Measurements from ENCODE around the gene MGAT4A. TPM values are rescaled to one million over a fixed set of nuclear protein-coding genes. Genes with fewer than 3 reads are reported as not detected.

Gene MGAT4A
- total and polyA plus RNA-seq, 10 of the 15 experiments (the other 5 are each of a cell fraction or from before 2014, with no cell fraction given), result 4.3 to 23.4 (median 13.6) TPM

DNA sequence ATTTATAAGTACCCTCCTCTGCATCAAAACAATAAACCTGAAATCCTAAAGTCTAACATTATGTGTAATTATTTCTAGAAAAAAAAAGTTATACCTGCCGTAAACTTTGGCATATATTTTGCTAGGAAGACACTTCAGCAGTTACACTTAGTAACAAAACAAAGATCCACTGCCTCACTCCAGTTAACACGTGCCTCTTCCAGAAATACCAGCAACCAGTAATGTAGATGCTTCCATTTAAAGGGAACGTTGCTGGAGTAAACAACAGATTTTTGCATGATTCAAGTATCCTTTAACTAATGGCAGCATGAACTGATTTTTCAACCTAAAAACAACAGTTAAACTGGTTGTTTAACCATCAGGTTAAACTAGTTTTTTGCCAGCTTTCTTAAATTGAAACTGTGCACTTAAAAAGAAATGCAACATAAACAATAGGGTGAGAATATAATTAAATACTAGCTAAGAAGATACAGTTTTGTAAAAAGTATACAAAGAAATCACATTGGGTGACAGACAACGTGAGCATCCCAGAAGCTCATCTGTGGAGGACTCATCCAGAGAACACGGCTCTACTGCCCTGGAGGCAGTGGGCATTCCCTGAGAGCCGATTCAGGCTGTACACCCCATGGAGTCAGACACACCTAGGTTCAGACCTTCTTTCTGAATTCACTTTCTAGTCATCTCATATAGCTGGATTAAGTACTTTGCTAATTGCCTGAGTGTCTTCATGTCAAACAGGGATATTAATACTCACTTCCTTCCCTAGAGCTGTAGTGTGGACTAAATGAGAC is 22.3 kb downstream of the MGAT4A start:
- no TSS peak for BruUV-seq (replicated peaks)
- ATAC-seq (no peak), DNase-seq (ENCODE audit: low read depth, low spot score) (no peak), FAIRE-seq (no peak)
- in situ Hi-C loops (cut with MboI) (no loop called here), intact Hi-C loops (cut with micrococcal nuclease; ENCODE audit: unreplicated experiment) (no loop called here)
- H4K20me1 ChIP-seq (ENCODE audit: control insufficient read depth, insufficient read depth), result no peaks in the 10 kb centered on the region
- no peaks in the 10 kb centered on the region for H3K27me3 ChIP-seq (replicated peaks in 1 of 2; ENCODE audit: control insufficient read depth in 2 of 2, insufficient read depth in 2 of 2, low read length in 1 of 2)
- H3K36me3 ChIP-seq (ENCODE audit: control insufficient read depth in 2 of 2, insufficient read depth in 2 of 2, low read length in 1 of 2), result no peaks in the 10 kb centered on the region
- no peak overlapping the region for H3K4me3 ChIP-seq
- ChIA-PET RAD21 (ENCODE audit: unreplicated experiment) (interaction anchor here (1.0 to 1.2 kb wide), 4 partner anchors 9 to 59 kb away, joined by 3 read pairs; no protein-coding TSS in a partner anchor), CTCF (interaction anchor here (0.8 to 1.8 kb wide), 6 partner anchors 11 to 59 kb away, joined by 3 to 5 read pairs (median 4); no protein-coding TSS in a partner anchor), SMC1A (ENCODE audit: uncharacterized antibody, unreplicated experiment) (interaction anchor here (0.7 to 2.8 kb wide), 11 partner anchors 10 to 63 kb away, joined by 3 to 13 read pairs (median 4); no protein-coding TSS in a partner anchor), POLR2A (interaction anchor here (0.6 to 2.1 kb wide), 5 partner anchors 10 to 59 kb away, joined by 3 to 5 read pairs (median 4); no protein-coding TSS in a partner anchor)
- peaks cover 10% of the 10 kb centered on the region; the same call in 1 of the 2 replicates for H3K4me1 ChIP-seq (ENCODE audit: control insufficient read depth, insufficient read depth, low read length)
- H3K4me2 ChIP-seq (ENCODE audit: control insufficient read depth, insufficient read depth), result no peak overlapping the region
- H3K9ac ChIP-seq (ENCODE audit: control insufficient read depth, insufficient read depth, low read length), result no peak overlapping the region
- no peaks in the 10 kb centered on the region for H3K9me3 ChIP-seq (replicated peaks; ENCODE audit: control insufficient read depth, insufficient read depth, low read length)
- 71% methylated on average over 6 of the region's 6 CpGs for WGBS (ENCODE audit: insufficient coverage, insufficient replicate concordance, low lambda C conversion rate, missing lambda C conversion rate)
- TF ChIP-seq EED (IDR thresholded peaks at IDR 0.05; ENCODE audit: low read depth) (no peak), SPI1 (IDR thresholded peaks at IDR 0.05; ENCODE audit: borderline replicate concordance, insufficient read depth, low read depth, low read length) (peak; percentile 2; the same call in 1 of the 2 replicates)
- H3K27ac ChIP-seq (ENCODE audit: control insufficient read depth, insufficient read depth), result no peak overlapping the region
- no peaks in the 10 kb centered on the region for H3K79me2 ChIP-seq (ENCODE audit: control insufficient read depth, insufficient read depth, low read length)
- H2AFZ ChIP-seq (ENCODE audit: control insufficient read depth, low read depth, low read length), result no peak overlapping the region

DNA sequence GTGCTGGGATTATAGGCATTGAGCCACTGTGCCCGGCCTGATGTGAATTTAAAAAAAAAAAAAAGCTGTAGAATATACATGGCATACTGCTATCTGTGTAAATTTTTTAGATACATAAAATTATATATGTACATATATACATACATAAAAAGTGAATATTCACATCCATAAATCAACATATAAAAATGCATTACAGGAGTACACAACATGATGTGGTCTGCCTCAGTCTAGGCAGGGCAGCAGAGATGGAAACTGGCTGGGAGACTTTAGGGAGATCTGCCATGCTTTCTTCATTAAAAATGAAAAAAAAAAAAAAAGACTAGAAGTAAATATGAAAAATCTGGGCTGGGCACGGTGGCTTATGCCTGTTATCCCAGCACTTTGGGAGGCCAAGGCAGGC is 24.3 kb downstream of the MGAT4A start:
- WGBS (ENCODE audit: insufficient coverage, insufficient replicate concordance, low lambda C conversion rate, missing lambda C conversion rate), result 87% methylated on average over 2 of the region's 2 CpGs
- CTCF ChIA-PET, result interaction anchor here (0.8 to 1.1 kb wide), 2 partner anchors 11 to 46 kb away, joined by 3 to 5 read pairs; no protein-coding TSS in a partner anchor

More for the DNA sequence above, 24.3 kb downstream of the MGAT4A start:
- TF ChIP-seq STAT1 (conservative IDR thresholded peaks at IDR 0.05) (no peak), HCFC1 (IDR thresholded peaks at IDR 0.05; ENCODE audit: low read length) (no peak), HDAC2 (IDR thresholded peaks at IDR 0.05) (no peak), MTA2 (IDR thresholded peaks at IDR 0.05; ENCODE audit: low read depth) (no peak), CHD2 (IDR thresholded peaks at IDR 0.05; ENCODE audit: borderline replicate concordance, low read depth, low read length) (no peak), SKIL (IDR thresholded peaks at IDR 0.05; ENCODE audit: low read depth, poor library complexity, severe bottlenecking) (no peak)
- TF ChIP-seq, protein P1, sequence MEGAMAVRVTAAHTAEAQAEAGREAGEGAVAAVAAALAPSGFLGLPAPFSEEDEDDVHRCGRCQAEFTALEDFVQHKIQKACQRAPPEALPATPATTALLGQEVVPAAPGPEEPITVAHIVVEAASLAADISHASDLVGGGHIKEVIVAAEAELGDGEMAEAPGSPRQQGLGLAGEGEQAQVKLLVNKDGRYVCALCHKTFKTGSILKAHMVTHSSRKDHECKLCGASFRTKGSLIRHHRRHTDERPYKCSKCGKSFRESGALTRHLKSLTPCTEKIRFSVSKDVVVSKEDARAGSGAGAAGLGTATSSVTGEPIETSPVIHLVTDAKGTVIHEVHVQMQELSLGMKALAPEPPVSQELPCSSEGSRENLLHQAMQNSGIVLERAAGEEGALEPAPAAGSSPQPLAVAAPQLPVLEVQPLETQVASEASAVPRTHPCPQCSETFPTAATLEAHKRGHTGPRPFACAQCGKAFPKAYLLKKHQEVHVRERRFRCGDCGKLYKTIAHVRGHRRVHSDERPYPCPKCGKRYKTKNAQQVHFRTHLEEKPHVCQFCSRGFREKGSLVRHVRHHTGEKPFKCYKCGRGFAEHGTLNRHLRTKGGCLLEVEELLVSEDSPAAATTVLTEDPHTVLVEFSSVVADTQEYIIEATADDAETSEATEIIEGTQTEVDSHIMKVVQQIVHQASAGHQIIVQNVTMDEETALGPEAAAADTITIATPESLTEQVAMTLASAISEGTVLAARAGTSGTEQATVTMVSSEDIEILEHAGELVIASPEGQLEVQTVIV (IDR thresholded peaks at IDR 0.05; ENCODE audit: borderline replicate concordance, partially characterized antibody), result no peak
- no peaks in the 10 kb centered on the region for H3K79me2 ChIP-seq (ENCODE audit: control insufficient read depth, insufficient read depth, low read length)
- intact Hi-C loops (cut with micrococcal nuclease; ENCODE audit: unreplicated experiment) (no loop called here), in situ Hi-C loops (cut with MboI) (no loop called here)
- BruUV-seq (replicated peaks), result no TSS peak
- POLR2A ChIA-PET, result interaction anchor here (0.6 to 2.1 kb wide), 3 partner anchors 8 to 1931 kb away, joined by 5 read pairs; no protein-coding TSS in a partner anchor
- FAIRE-seq, result no peak
- H3K9ac ChIP-seq (ENCODE audit: control insufficient read depth, insufficient read depth, low read length), result no peak overlapping the region
- H3K27ac ChIP-seq (ENCODE audit: control insufficient read depth, insufficient read depth), result no peak overlapping the region
- SMC1A ChIA-PET (ENCODE audit: uncharacterized antibody, unreplicated experiment), result interaction anchor here (0.7 to 2.3 kb wide), 4 partner anchors 9 to 273 kb away, joined by 3 to 12 read pairs (median 4); no protein-coding TSS in a partner anchor
- no peaks in the 10 kb centered on the region for H4K20me1 ChIP-seq (ENCODE audit: control insufficient read depth, insufficient read depth)
- no peak overlapping the region for H2AFZ ChIP-seq (ENCODE audit: control insufficient read depth, low read depth, low read length)
- no peaks in the 10 kb centered on the region for H3K9me3 ChIP-seq (replicated peaks; ENCODE audit: control insufficient read depth, insufficient read depth, low read length)
- H3K36me3 ChIP-seq (ENCODE audit: control insufficient read depth in 2 of 2, insufficient read depth in 2 of 2, low read length in 1 of 2), result no peaks in the 10 kb centered on the region
- RAD21 ChIA-PET (ENCODE audit: unreplicated experiment), result interaction anchor here (1.2 to 1.3 kb wide), 2 partner anchors 13 to 24 kb away, joined by 3 to 4 read pairs; no protein-coding TSS in a partner anchor
- ATAC-seq, result no peak
- no peak overlapping the region for H3K4me2 ChIP-seq (ENCODE audit: control insufficient read depth, insufficient read depth)
- no peaks in the 10 kb centered on the region for H3K27me3 ChIP-seq (replicated peaks in 1 of 2; ENCODE audit: control insufficient read depth in 2 of 2, insufficient read depth in 2 of 2, low read length in 1 of 2)
- DNase-seq (ENCODE audit: low read depth, low spot score), result no peak
- no peaks in the 10 kb centered on the region for H3K4me1 ChIP-seq (ENCODE audit: control insufficient read depth, insufficient read depth, low read length)
- H3K4me3 ChIP-seq, result no peak overlapping the region

Measured in GM12878 (cell line).